Astrocyte (in vitro differentiated cells and primary cell): ENCODE data around the gene FOLR2. TPM values are rescaled to one million over a fixed set of nuclear protein-coding genes. Genes with fewer than 3 reads are reported as not detected.
A peak's percentile ranks its signal among the peaks of the same experiment; 100 is the strongest.

ENCODE experiments used
- DNase-seq: peaks from one replicate; pipeline ENCODE4 v3.0.0-alpha.2; 2010; ENCODE audit warnings: low read depth
- FAIRE-seq: peaks from 2 replicates; lab custom pipeline; 2011; peaks lifted over from hg19 to GRCh38; lab: Jason Lieb, UNC
- H2AFZ ChIP-seq: 2 replicates; pipeline ENCODE4 v1.6.0; 2012; ENCODE audit warnings: low read depth, low read length, inconsistent platforms
- H3K27ac ChIP-seq: 2 replicates; pipeline ENCODE4 v1.5.1; 2011; ENCODE audit warnings: low read depth, low read length, inconsistent platforms
- H3K27me3 ChIP-seq: 2 replicates; pipeline ENCODE4 v1.6.0; 2011; ENCODE audit warnings: low read length, inconsistent platforms; ENCODE audit not compliant: insufficient read depth
- H3K36me3 ChIP-seq: 2 replicates; pipeline ENCODE4 v1.5.1; 2011; ENCODE audit warnings: low read length, inconsistent platforms; ENCODE audit not compliant: insufficient read depth
- H3K4me1 ChIP-seq: 2 replicates; pipeline ENCODE4 v1.5.1; 2011; ENCODE audit warnings: low read length, inconsistent platforms; ENCODE audit not compliant: insufficient read depth
- H3K4me2 ChIP-seq: 2 replicates; pipeline ENCODE4 v1.6.0; 2012; ENCODE audit warnings: low read length, inconsistent platforms
- H3K4me3 ChIP-seq: 2 replicates; pipeline ENCODE4 v1.5.1; 2011; ENCODE audit warnings: low read depth, mild to moderate bottlenecking, low read length, inconsistent platforms; ENCODE audit not compliant: insufficient read depth
- H3K79me2 ChIP-seq: 2 replicates; pipeline ENCODE4 v1.6.0; 2012; ENCODE audit warnings: mild to moderate bottlenecking, low read length, inconsistent platforms; ENCODE audit not compliant: insufficient read depth
- H3K9ac ChIP-seq: 2 replicates; pipeline ENCODE4 v1.6.0; 2012; ENCODE audit warnings: mild to moderate bottlenecking, low read length, inconsistent platforms
- H3K9me3 ChIP-seq: 2 replicates; pipeline ENCODE4 v1.5.1; 2012; ENCODE audit warnings: low read depth, mild to moderate bottlenecking, low read length, inconsistent platforms; ENCODE audit not compliant: insufficient read depth
- H4K20me1 ChIP-seq: 2 replicates; pipeline ENCODE4 v1.6.0; 2012; ENCODE audit warnings: low read length, inconsistent platforms; ENCODE audit not compliant: insufficient read depth
- H3K27ac Mint-ChIP-seq: one replicate; pipeline ENCODE4 v1.8.0; 2021; ENCODE audit warnings: mild to moderate bottlenecking, mixed read lengths; ENCODE audit not compliant: unreplicated experiment
- H3K27me3 Mint-ChIP-seq: one replicate; pipeline ENCODE4 v1.8.0; 2021; ENCODE audit warnings: low read depth, mixed read lengths; ENCODE audit not compliant: unreplicated experiment
- H3K36me3 Mint-ChIP-seq: one replicate; pipeline ENCODE4 v1.8.0; 2021; ENCODE audit warnings: low read depth, mixed read lengths; ENCODE audit not compliant: unreplicated experiment
- H3K4me1 Mint-ChIP-seq: one replicate; pipeline ENCODE4 v1.8.0; 2021; ENCODE audit warnings: low read depth, mixed read lengths; ENCODE audit not compliant: unreplicated experiment
- H3K4me3 Mint-ChIP-seq: one replicate; pipeline ENCODE4 v1.8.0; 2021; ENCODE audit warnings: mild to moderate bottlenecking, moderate library complexity, mixed read lengths; ENCODE audit not compliant: unreplicated experiment
- H3K9me3 Mint-ChIP-seq: one replicate; pipeline ENCODE4 v1.8.0; 2021; ENCODE audit warnings: mild to moderate bottlenecking, mixed read lengths; ENCODE audit not compliant: unreplicated experiment
- EZH2 ChIP-seq: IDR thresholded peaks from 2 replicates; pipeline ENCODE4 v1.6.1; 2012; ENCODE audit warnings: mild to moderate bottlenecking, low read length, inconsistent platforms; ENCODE audit not compliant: insufficient read depth
- total RNA-seq: library from RNA; stranded (reverse); gene quantifications from 2 replicates; pipeline ENCODE4 v1.2.1, GENCODE V29; 2021
- TF ChIP-seq, protein P1 (sequence below): IDR thresholded peaks from 2 replicates; pipeline ENCODE4 v1.5.1; 2011; ENCODE audit warnings: low read depth, mild to moderate bottlenecking, inconsistent platforms, low read length, moderate library complexity; ENCODE audit not compliant: insufficient read depth

The FOLR2 gene
- total RNA-seq, 1 donor from 2014 or later = not detected

DNA sequence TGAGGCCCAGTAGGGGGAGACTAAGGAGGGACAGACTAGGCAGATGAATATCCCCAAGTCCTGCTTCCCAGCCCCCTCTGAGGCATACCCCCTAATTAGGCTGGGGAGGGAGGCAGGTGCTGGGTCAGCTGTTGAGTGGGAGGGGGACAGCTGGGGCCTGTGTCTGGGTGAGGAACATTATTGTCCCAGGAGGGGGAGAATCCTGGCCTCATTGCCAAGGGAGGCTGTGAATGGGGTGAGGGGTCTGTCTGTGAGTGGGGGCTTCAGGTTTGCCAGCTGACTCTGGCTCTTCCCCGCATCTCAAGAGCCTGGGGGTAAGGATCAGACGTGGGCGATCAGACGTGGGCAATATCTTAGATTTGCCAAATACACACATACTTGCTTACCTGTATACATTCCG is 10.1 kb downstream of the FOLR2 start:
- H3K27me3 Mint-ChIP-seq = no peaks in the 10 kb centered on the region
- Histone ChIP-seq H3K27me3 (no peaks in the 10 kb centered on the region), H2AFZ (no peak overlapping the region), H3K4me2 (peak overlapping the region; percentile 98), H3K4me3 (no peak overlapping the region), H3K9me3 (no peaks in the 10 kb centered on the region), H4K20me1 (peaks cover 67% of the 10 kb centered on the region), H3K27ac (no peak overlapping the region), H3K9ac (peak overlapping the region; percentile 31), H3K4me1 (peaks cover 28% of the 10 kb centered on the region), H3K36me3 (peaks cover 20% of the 10 kb centered on the region), H3K79me2 (peaks cover 65% of the 10 kb centered on the region)
- H3K4me3 Mint-ChIP-seq = peak overlapping the region; percentile 98
- no peak for FAIRE-seq
- no peaks in the 10 kb centered on the region for H3K9me3 Mint-ChIP-seq
- peaks cover 16% of the 10 kb centered on the region for H3K4me1 Mint-ChIP-seq
- DNase-seq = no peak
- no peak for TF ChIP-seq EZH2
- TF ChIP-seq, protein P1, sequence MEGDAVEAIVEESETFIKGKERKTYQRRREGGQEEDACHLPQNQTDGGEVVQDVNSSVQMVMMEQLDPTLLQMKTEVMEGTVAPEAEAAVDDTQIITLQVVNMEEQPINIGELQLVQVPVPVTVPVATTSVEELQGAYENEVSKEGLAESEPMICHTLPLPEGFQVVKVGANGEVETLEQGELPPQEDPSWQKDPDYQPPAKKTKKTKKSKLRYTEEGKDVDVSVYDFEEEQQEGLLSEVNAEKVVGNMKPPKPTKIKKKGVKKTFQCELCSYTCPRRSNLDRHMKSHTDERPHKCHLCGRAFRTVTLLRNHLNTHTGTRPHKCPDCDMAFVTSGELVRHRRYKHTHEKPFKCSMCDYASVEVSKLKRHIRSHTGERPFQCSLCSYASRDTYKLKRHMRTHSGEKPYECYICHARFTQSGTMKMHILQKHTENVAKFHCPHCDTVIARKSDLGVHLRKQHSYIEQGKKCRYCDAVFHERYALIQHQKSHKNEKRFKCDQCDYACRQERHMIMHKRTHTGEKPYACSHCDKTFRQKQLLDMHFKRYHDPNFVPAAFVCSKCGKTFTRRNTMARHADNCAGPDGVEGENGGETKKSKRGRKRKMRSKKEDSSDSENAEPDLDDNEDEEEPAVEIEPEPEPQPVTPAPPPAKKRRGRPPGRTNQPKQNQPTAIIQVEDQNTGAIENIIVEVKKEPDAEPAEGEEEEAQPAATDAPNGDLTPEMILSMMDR = no peak
- H3K27ac Mint-ChIP-seq = peak overlapping the region; percentile 31
- H3K36me3 Mint-ChIP-seq = peaks cover 12% of the 10 kb centered on the region

DNA sequence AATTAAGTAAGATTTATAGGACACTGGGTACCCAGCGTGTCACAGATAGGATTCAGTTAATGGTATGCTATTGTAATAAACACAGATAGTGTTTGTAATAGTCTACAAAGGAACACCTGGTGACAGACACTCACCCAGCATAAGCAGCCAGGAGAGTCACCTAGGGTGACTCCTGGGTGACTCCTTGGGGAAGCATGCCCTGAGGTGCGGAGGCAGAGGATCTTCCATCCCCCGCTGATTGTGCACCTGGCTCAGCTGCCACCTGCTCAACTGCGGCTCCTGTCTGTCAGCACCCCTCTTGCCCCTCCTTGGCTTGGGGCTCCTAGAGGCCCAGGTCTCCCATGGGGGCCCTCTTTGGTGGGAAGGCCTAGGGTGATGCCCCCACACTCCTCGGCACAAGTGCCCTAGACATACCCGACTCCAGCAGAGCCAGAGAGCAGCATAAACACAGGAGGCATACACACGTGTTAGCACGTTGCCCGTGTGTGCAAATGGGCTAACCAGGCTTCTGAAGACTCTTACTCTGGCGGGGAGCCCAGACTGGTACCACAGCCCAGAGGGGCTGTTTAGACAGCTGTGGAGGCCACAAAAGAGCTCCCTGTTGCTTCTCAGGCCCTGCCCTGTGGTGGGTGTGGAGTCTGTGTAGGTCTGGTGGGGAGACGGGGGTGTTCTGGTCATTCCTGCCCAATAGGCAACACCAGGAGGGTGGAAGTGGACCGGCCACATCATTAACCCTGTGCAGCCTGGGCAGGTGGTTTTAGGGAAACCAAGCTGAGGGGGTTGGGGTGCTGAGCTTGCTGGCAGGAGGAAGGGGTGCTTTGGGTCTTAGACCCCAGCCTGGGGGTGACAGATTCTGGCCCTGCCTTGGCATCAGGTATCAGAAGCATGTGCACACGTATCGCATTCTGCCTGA is 11.0 kb downstream of the FOLR2 start:
- Mint-ChIP-seq H3K4me1 (peaks cover 14% of the 10 kb centered on the region), H3K27me3 (no peaks in the 10 kb centered on the region), H3K36me3 (peaks cover 17% of the 10 kb centered on the region), H3K9me3 (no peaks in the 10 kb centered on the region), H3K27ac (no peak overlapping the region), H3K4me3 (peak overlapping the region; percentile 98)
- peak; percentile 59 for DNase-seq
- TF ChIP-seq, protein P1 = no peak
- no peak for TF ChIP-seq EZH2
- no peak overlapping the region for H3K4me3 ChIP-seq
- peaks cover 24% of the 10 kb centered on the region for H3K36me3 ChIP-seq
- peaks cover 26% of the 10 kb centered on the region for H3K4me1 ChIP-seq
- no peak overlapping the region for H2AFZ ChIP-seq
- peaks cover 67% of the 10 kb centered on the region for H3K79me2 ChIP-seq
- H4K20me1 ChIP-seq = peaks cover 75% of the 10 kb centered on the region
- peak overlapping the region; percentile 7 for H3K27ac ChIP-seq
- no peaks in the 10 kb centered on the region for H3K9me3 ChIP-seq
- H3K9ac ChIP-seq = no peak overlapping the region
- peak overlapping the region; percentile 98 for H3K4me2 ChIP-seq
- FAIRE-seq = no peak
- no peaks in the 10 kb centered on the region for H3K27me3 ChIP-seq
